ENCODE data around the gene AP1S1. TPM values are rescaled to one million over a fixed set of nuclear protein-coding genes. Genes with fewer than 3 reads are reported as not detected.

Gene AP1S1
- total and polyA plus RNA-seq, 9 of the 15 experiments (the other 6 are each of a cell fraction or from before 2014, with no cell fraction given), result 4.4 to 149 (median 89.4) TPM

GRCh38 chr7:101138213-101138870 lies 15.9 kb upstream of the AP1S1 start (continued):
- TF ChIP-seq ZBTB34 (CRISPR knock-in tag; IDR thresholded peaks at IDR 0.05), result no peak
- TF ChIP-seq POLR2A (conservative IDR thresholded peaks at IDR 0.05), result peak; percentile 83
- TF ChIP-seq FOXA1 (IDR thresholded peaks at IDR 0.05; ENCODE audit: borderline replicate concordance), result no peak
- no peak for TF ChIP-seq SNIP1 (IDR thresholded peaks at IDR 0.05; ENCODE audit: low read depth)
- TF ChIP-seq ZNF184 (CRISPR knock-in tag; IDR thresholded peaks at IDR 0.05), result no peak
- TF ChIP-seq POLR3A (IDR thresholded peaks at IDR 0.05; ENCODE audit: borderline replicate concordance, extremely low read depth, insufficient read depth, insufficient read length), result no peak
- no peak for TF ChIP-seq ZNF57 (CRISPR knock-in tag; IDR thresholded peaks at IDR 0.05)
- peak; percentile 34; the same call in 1 of the 2 replicates for TF ChIP-seq TAL1 (IDR thresholded peaks at IDR 0.05)
- TF ChIP-seq RBM39 (optimal IDR thresholded peaks at IDR 0.05; ENCODE audit: low read depth, low read length), result no peak
- 0 out of 2 replicates have a peak, but pooled peaks have one; percentile 51 for TF ChIP-seq THRB (CRISPR knock-in tag; conservative IDR thresholded peaks at IDR 0.05)
- peak; percentile 51 to 76; a peak in 3 of 4 replicates for TF ChIP-seq MLLT1 (IDR thresholded peaks at IDR 0.05)
- no peak for TF ChIP-seq ZNF239 (CRISPR knock-in tag; IDR thresholded peaks at IDR 0.05)
- no peak; the same call in 1 of the 2 replicates for TF ChIP-seq MTA2 (IDR thresholded peaks at IDR 0.05; ENCODE audit: low read depth)
- no peak for TF ChIP-seq ZNF695 (CRISPR knock-in tag; IDR thresholded peaks at IDR 0.05)
- TF ChIP-seq ZBTB12 (CRISPR knock-in tag; IDR thresholded peaks at IDR 0.05), result peak; percentile 57
- no peak for TF ChIP-seq SMARCA5 (IDR thresholded peaks at IDR 0.05)
- peak; percentile 42; the same call in 1 of the 2 replicates for TF ChIP-seq MAFK (IDR thresholded peaks at IDR 0.05; ENCODE audit: low read length)
- TF ChIP-seq SRSF3 (IDR thresholded peaks at IDR 0.05; ENCODE audit: insufficient read depth, low read length), result no peak
- no peak for TF ChIP-seq RBM34 (IDR thresholded peaks at IDR 0.05; ENCODE audit: borderline replicate concordance, insufficient read depth, low read length)
- TF ChIP-seq E2F1 (CRISPR knock-in tag; IDR thresholded peaks at IDR 0.05), result no peak
- TF ChIP-seq RBM14 (IDR thresholded peaks at IDR 0.05; ENCODE audit: borderline replicate concordance, insufficient read depth, low read depth, low read length), result no peak
- no peak for TF ChIP-seq ZNF75A (CRISPR knock-in tag; IDR thresholded peaks at IDR 0.05)
